ENCODE results near the gene DCUN1D4.

Gene DCUN1D4

DNA sequence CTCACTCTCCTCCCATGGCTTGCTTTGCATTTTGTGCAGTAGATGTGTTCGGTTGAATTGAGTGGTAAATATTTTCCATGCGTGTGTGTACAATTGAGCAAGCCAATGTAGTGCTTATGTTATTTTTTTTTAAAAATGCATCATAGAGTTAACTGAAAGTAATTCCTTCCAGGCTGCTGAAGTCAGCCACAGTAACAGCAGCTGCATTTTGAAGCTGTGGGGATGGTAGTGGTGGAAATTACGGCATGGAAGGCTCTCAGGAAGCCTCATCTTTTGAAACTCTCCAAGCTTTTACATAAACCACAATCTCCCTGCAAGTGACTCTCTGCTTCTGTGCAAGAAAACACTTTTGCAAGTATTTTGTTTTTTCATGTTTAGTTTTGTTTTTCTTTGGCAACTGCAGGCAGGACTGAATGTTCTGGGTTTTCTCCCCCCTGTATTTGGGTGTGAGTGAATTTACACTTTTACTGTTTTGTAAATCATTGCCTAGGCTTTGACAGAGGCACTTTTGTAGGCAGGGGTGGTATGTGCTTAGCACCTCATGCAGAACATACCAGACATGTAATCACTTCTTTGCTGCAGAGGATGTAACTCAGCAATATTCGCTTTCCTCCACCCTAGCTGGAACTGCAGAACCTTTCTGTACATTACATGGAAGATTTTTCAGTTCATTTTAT is 121.0 kb downstream of the DCUN1D4 start:
- no peak for DNase-seq (ENCODE audit: low read depth in 2 of 2)

DNA sequence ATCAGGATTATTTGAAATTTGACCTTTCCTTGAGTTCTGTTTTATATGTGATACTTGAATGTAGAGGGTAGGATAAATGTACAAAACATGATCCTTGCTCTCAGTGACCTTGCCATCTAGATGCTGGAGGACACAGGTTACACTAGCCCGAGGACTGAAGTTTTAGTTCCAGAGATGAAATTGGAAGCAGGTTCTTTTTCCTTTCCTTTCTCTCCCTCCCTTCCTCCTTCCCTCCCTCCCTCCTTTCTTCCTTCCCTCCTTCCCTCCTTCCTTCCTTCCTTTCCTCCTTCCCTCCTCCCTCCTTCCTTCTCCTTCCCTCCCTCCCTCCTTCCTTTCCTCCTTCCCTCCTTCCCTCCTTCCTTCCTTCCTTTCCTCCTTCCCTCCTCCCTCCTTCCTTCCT is 122.9 kb downstream of the DCUN1D4 start:
- no peak for DNase-seq (ENCODE audit: low read depth in 2 of 2)
